GM21576 (cell line): ENCODE measurements around the gene AVPR2.
A peak's percentile ranks its signal among the peaks of the same experiment; 100 is the strongest.

ENCODE experiments used
- ATAC-seq: cut with Tn5 transposase; IDR thresholded peaks from one replicate; pipeline ENCODE4 v1.9.1; 2021; ENCODE audit warnings: mild to moderate bottlenecking, moderate library complexity; ENCODE audit not compliant: unreplicated experiment

AVPR2 gene

DNA sequence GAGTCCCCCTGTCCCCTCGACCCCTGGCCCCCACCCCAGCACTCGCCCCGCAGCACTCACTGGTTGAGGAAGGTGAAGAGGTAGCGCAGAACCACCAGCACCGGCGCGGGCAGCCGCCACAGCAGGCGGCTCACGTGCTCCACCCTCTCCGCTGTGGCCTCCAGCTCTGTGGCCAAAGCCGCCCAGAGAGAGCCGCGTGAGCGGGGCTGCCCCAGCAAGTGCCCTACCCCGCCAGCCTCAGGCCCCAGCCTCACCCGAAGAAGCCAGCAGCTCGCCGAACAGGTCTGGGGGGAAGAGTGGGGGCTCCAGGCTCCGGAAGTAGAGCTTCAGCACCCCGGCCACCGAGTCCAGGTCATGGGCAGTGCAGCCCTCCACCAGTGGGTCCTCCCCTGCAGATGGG, 6.0 kb downstream of the AVPR2 start:
- no peak for ATAC-seq

DNA sequence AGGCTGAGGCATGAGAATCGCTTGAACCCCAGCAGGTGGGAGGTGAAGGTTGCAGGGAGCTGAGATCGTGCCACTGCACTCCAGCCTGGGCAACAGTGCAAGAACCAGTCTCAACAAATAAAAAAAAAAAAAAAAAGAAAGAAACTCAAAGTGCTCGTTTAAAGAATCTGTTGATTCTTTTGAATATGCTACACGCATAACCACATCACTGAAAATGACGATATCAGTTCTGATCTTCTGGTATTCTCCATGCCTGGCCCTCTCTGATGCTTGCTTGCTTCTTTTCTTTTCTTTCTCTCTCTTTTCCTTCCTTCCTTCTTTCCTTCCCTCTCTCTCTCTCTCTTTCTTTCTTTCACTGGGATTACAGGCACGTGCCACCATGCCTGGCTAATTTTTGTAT, 7.3 kb downstream of the AVPR2 start:
- no peak for ATAC-seq

DNA sequence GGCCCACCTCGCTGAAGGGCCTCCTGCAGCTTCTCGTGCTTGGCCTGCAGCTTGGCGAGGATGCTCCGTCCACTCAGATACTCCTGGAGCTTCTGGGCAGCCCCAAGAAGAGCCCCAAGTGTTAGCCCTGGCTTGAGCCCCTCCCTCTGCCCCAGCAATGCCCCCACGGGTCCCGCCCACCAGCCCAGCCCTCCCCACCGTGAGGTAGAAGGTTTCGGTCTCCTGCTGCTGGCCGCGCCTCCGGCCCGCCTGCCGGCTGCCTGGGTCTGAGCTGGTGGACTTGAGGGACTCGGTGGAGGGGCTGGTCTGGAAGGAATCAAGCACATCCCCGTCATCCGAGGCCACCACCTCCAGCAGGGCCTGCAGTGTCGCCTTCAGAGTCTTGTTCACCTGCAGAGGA, 8.7 kb downstream of the AVPR2 start:
- ATAC-seq = no peak

DNA sequence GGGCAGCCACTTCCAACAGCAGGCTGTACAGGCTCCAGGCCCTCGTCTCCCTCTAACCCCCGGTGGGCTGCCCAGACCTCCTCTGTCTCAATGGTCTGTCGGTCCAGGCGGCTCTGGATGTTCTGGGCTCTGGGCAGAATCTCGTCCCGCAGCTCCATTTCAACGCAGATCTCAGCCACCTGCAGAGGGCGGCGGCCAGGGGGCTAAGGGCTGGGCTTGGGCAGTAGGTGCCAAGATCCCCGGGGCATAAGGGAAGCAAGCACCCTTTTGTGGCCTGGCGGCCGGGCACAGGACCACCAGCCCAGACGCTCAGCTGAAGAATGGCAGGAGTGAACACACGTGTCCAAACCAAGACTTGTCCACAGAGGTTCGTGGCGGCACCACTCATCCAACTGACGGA, 9.2 kb downstream of the AVPR2 start:
- no peak for ATAC-seq

DNA sequence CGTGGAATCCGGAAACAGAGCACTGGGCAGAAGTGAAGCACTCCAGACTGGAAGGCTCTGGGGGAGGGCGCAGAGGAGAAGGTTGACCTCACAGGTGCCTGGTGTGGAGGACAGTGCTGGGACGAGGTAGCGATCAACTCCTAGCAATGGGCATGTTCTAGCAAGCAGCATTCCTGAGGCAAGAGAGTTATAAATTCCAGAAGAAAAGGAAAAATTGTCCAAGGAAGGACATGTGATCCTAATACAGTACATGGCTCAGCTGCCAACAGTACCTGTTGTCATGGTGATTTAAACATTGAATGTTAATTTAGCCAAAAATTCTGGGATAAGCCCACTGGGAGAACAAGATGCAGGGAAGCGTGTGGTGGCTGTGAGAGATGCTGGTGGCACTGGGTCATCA, 13.4 kb downstream of the AVPR2 start:
- no peak for ATAC-seq

DNA sequence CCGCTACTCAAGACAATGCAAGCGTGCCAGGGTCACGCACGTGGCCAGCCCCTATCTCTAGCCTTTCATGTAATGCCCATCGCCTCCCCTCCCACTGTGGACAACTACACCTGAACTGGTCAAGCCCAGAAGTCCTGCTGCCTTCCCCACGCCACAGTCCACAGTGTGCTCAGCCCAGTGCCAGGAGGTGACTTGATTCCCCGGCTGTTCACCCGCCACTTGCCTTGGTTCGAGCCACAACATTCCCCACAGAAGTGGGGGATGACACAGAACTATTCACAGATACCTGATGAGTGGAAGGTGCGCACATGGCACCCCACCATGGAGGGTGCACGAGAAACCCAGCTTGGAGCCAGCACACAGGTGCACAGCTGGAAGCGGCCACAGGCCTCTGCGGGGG, 14.8 kb downstream of the AVPR2 start:
- no peak for ATAC-seq

DNA sequence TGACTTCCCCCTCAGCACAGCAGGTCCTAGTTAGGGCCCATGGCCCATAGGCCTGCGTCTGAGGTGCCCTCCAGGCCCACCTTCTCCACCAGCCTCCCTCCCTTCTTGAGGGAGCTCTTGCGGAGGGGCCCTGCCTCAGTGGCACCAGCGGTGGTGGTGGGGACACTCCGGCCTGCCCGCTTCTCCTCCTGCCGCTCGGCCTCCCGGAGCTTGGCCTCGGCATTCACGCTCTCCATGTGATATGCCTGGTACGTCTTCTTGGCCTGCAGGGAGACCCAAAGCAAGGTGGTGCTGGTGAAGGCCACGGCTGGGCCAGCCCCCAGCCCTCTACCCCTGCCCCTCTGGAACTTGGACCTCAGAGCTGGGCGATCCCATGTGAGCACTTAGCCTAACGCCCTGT, 16.1 kb downstream of the AVPR2 start:
- no peak for ATAC-seq

DNA sequence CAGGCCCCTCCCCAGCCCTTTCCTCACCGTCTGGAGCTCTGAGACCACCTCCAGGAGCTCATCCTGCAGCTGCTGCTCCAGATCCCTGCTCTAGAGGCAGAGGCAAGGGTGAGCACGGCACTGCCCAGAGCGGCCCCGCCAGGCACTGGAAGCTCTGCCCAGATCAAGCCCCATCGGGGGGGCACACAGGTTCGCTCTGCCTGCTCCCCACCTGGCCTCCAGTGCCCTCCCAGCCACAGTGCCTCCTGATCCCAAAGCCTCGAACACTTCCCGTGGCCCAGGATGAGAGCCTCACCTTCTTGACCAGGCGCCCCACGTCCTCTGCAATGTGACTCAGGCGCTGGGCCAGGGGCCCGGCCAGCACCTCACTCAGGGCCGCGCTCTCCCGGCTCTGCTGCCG, 16.6 kb downstream of the AVPR2 start:
- ATAC-seq = no peak

DNA sequence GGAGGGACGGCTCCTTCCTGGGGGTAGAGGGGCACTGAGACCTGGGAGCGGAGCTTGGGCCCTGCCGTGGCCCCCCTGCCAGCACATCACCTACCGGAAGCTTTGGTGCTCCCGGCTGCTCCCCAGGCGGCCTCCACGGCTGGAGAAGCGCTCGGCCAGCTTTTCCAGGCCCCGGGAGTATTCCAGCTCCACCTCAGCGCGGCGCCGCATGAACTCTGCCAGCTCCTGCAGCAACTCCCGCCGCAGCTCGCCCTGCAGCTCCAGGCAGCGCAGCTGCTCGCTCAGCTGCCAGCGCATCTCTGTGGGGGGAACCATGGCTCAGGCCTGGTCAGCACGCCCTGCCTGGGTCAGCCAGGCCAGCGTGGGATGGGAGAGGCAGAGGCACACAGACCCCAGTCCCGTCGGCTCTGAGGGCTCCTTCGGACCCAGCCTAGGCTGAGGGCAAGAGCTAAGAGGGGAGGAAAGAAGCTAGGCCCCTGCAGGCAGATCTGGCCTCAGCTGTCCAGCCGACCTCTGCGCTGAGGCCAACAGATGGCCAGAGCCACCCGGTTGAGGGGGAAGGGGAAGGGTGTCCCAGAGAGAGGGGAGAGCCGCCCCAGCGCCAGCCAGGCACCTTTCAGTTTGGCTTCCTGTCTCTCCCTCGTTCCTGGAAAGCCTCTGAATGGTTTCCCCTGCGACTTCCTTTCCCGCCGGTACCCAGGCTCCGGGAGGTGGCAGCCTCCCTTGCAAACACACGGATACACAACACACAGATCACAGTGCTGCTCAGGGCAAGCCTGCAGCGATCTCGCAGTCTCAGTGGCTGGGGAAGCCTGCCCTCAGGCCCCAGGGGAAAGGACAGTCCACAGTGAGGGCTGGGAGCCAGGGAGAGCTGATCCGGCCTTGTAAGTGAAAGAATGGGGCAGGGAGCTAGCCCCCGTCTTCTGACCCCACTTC, 17.3 kb downstream of the AVPR2 start:
- ATAC-seq = no peak

DNA sequence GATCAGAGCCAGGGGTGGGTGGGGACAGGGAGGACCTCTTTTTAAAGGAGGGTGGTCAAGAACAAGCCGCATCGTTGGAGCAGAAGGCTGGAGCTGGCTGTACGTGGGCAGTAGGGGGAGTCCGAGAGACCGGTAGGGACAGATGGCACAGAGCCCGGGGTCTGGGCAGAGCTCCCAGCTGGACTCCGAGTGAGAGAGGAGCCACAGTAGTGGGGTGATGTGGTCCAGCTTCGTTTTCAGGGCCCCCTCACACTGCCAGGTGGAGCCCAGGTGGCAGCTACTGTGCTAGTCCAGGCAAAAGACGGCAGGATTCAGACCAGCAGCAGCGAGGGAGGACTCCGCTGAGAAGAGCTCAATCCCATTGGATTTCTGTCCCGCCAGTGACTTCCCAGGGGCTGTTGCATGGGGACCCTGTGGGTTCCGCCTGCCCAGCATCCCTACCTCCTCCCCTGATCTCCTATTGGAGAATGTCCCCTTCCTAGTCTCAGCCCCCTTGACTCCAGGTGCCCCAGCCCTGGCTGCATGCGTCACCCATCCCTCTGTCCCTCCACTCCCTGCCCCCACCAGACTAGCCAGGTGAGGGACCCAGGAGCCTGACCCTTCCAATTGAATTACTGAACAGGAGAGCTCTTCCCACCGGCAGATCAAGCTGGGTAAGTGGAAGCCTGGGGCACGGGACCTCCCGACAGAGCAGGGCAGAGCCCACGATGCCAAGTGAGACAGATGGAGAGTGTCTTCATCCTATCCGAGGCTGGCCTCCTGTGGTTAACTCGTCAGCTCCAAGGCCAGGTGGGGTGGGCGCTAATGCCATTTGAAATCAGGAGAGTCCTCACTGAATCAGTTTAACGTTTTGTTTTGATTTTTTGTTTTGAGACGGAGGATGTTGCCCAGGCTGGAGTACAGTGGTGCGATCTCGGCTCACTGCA, 18.7 kb downstream of the AVPR2 start:
- ATAC-seq = no peak

DNA sequence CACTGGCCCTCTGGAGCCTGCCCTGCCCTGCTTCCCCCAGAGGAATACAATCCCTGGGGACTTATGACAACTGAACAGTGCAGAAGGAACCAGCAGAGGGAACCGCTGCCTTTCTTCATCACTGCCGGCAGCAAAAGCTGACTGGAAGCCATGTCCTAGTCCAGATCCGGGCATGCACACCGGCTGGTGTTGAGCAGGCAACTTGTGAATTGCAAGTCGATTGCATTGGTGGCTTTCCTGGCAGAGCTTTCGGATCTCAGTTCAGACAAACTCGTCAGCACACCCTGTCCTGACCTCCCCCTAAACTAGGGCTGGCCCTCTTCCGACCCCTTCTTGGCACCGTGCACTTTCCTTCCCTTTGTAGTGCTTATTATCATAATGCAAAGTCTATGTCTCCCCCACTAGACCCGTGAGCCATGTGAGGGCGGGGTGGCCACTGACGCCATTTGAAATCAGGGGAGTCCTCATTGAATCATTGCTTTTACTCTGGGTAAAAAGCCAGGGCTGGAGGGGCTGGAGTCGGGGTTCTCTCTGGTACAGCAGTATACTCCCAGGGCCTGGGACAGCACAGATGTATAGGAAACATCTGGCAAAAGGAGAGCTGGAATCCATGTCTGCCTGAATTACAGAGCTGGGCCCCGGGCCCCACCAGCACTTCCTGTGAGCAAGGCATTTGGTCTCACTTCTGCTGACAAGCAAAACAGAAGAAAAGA, 19.8 kb downstream of the AVPR2 start:
- no peak for ATAC-seq

DNA sequence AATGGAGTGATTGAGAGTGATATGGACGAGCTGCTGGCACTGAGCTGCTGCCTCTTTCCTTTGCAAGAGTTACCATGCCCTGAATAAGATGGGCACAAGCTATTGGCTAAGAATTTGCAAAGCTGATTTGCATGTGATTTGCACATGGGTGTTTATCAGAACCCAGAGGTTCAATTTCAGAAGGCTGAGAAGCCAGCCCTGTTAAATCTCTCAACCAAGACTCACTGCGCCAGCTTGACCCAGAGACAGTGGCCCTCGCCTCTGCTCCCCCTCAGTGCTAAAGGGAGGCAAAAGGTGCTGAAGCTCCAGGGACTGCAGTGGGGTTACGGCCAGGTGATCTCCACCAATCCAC, 20.9 kb downstream of the AVPR2 start:
- ATAC-seq = no peak

DNA sequence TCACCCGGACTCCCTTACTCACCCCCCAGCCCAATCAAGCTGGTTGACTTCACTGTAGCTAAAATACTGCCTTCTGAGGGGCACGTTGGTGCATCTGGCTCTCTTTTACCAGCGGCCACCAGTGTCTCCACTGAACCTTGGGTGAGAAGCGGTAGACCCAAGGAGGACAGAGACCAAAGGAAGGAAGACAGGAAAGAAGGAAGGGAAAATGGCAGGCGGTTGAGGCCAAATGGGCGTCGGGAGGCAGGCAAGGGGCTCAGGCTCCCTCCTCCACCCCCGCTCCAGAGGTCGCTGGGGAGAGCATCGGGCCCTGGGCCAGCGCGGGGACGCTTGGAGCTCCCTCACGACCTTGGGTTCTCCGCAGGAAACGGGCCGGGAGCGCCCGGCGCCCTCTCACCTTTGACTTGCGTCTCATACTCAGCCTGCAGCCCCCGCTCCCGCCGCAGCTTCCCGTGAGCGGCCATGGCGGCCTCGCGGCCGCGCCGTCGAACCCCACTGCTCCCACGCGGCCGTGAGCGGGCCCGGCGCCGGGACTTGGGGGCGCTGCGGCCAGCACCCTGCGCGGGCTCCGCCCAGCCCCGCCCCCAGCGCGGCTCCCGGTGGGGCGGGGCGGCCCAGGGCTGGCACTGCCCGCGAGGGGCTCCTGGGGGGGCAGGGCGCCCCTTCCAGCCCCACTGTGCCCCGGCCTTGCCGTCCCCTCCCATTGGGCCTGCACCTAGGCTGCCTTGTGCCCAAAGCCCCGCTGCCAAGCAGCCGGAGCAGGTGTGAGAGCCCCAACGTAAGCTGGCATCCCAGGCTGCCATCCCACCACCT, 21.5 kb downstream of the AVPR2 start, which contains the start of gene ARHGAP4:
Gene ARHGAP4, minus strand, starts transcription at position 526 of the 813 bp plus-strand sequence. Its CDS starts 62 bp downstream, at position 464.
- ATAC-seq = no peak

DNA sequence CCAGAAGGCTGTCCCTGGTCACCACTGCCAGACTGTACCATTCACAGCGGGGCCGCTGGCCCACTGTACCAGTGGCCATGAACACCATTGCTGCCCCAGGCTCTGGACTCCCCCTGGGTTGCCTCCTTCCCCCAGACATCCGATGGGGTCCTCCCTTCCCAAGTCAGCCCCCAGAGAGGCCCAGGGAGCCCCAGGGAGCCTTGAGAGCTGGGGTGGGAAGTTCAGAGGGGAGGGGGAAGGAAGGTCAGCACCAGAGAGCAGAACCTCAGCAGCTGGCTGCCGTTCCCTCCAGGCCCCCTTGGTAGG, 22.0 kb downstream of the AVPR2 start:
- no peak for ATAC-seq

DNA sequence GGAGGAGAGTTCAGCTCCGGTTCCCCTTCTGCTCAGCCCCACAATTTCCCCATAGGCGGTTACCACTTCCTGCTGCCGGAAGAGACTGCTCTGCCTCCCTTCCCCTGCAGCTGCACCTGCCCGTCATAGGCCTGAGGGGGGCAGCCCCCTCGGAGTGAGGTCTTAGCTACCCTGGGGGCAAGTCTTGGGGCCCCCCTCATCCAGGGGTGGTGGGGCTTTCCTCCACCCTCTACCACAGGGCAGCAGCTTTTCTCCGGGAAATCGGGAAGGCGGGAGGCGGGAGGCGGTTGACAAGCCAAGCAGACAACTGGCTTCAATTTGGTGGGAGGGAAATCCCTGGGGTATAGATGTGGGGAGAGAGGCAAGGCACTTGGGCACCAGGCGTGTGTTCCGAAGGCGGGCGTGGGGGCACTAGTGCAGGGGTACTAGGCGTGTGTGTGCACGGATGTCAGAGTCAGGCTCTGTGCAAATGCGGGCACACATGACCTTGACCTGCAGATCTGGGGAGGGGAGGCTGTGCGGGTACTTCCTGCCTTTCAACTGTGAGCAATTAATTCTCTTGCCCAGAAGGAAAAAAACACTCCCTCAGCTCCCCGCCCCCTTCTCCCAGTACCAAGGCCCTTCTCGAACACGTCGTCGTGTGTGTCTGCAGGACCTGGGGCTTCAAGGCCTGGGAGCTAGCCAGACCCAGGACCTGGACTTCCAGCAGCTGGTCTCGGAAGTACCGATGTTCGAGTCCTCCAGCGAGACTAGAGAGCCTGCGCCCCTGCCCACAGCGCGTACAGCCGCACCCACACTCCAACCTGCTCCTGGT, 22.6 kb downstream of the AVPR2 start:
- peak; percentile 43 for ATAC-seq

DNA sequence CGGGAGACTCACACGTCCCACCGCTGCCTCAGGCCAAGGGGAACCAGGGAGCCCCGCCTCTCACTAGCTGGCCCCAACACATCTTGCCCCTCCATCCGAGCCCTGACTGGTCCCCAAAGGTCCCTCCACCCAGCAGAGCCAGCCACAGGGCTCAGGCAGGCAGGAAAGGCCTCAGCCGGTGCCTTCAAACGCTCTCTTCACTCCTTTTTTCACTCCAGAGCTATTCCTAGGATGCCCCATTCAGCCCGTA, 23.1 kb downstream of the AVPR2 start:
- ATAC-seq = no peak

DNA sequence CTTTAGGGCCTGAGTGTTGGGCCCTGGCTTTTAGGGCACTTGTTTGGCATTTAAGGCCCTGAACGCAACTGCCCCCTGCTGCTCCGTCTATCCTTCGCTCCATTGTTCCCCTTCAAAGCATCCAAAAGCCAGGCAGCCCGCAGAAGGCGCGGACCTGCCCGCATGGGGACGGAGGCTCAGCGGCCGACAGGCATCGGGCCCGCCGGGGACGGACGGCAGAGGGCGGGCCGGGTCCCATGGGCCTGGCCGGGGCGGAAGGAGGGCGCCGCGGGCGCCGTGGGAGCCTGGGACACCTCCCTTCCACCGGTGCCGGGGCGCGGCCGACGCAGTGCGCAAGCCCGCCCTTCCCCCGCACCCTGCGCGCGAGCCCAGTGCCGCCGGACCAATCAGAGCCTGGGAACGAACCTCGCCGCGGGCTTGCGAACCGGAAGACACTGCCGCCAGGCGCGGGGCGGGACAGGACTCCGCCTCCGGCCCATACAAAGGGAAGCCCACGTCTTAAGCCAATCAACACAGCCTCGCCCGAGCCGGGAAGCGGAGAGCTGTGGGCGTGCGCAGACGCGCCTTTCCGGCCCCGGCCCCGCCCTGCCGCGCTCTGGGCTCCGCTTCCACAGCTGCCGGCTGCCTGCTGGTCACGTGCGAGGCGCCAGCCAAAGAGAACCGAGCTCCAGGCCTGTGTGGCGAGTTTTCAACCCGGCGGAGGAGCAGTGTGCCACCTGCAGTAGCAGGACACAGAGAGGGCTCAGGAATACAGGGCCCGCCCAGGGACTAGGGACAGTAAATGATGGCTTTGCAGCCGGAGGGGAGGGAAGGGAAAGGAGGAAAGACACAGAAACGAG, 23.7 kb downstream of the AVPR2 start:
- ATAC-seq = peak; percentile 78

DNA sequence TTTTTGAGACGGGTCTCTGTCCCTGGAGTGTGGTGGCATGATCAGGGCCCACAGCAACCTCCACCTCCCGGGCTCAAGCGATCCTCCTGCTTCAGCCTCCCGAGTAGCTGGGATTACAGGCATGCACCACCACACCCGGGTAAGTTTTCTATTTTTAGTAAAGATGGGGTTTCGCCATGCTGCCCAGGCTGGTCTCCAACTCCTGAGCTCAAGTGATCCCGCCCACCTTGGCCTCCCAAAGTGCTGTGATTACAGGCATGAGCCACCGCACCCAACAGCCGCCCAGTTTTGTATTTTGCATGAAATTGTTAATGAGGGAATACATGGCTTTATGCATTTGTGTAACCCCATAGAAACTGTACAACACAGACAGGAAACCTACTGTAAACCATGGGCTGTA, 24.4 kb downstream of the AVPR2 start:
- no peak for ATAC-seq

DNA sequence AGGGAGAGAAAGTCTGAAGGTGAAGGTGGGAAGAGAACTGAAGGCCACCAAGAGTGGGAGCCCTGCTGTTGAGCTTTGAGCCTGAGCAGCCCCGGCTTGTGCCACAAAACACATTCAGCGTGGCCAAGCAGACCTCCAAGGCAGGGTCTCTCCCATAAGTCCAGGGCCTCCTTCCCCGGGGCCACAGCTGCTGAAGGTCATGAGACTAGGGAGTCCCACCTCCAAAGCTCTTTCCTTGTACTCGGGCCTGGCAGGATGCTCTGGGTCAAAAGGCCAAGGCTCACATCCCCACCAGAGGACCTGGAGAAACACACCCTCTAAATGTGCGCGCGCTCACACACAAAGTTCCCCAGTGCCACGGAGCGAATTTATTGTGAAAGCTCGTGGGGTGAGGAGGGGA, 25.1 kb downstream of the AVPR2 start:
- ATAC-seq = no peak
